KG1 (cell line): ENCODE data around the gene CCL4.
"Not testable (repeated sequence)": the region's sequence is repeated elsewhere in the genome, so short reads cannot be mapped to it uniquely, and the experiment has no call there.

Source experiments
- DNase-seq: peaks from one replicate; lab custom pipeline; 2025; lab: John Stamatoyannopoulos, UW

Gene CCL4

DNA sequence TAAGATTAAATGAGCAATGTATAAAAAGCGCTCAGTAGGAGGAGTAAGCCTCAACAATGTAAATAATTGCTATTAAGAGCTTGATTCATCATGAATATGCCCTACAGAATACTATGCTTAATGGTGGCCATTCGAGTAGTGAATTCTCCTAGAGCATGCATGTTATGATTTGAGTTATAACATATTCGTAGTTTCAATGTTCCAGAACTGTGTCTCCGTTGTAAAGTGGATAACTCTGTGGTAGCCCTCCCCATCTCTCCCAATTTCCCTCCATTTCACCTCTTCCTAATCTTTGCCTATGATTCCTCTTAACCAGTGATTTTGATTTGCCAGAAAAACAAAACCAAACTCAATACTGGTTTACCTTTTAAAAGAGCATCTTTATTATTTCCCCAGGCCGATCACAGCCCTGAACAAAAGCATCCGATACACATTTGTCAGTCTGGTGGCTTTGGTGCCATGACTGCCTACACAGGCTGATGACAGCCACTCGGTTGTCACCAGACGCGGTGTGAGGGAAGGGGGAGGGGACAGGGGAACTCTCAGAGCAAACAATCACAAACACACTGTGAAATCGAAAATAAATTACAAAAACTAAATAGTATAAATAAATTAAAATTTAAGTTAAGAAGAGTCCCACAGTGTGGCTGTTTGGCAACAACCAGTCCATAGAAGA, 15.6 kb upstream of the CCL4 start:
- not testable (repeated sequence) for DNase-seq

DNA sequence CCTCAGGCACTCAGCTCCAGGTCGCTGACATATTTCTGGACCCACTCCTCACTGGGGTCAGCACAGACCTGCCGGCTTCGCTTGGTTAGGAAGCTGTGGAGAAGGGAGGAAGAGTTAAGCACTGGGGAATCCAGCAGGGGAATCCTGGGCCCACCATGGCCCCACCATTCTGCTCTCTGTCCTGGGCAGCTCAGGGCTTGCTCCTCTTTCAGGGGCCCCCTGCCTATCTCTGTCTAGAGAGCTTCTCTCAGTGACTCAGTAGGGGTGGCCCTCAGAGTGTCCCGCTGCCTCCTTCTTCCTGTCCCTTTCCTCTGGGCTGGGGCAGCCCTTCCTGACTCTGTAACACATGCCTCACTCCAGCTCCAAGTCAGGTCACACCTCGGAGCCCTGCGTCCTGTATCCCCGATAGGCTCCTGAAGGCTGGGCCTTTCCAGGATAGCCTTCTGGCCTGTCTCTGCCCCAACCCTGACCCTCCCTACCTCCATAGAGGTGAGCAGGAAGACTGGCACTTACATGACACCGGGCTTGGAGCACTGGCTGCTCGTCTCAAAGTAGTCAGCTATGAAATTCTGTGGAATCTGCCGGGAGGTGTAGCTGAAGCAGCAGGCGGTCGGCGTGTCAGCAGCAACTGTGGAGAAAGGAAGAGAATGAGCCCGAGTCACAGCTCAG, 14.8 kb upstream of the CCL4 start:
- DNase-seq: no peak

DNA sequence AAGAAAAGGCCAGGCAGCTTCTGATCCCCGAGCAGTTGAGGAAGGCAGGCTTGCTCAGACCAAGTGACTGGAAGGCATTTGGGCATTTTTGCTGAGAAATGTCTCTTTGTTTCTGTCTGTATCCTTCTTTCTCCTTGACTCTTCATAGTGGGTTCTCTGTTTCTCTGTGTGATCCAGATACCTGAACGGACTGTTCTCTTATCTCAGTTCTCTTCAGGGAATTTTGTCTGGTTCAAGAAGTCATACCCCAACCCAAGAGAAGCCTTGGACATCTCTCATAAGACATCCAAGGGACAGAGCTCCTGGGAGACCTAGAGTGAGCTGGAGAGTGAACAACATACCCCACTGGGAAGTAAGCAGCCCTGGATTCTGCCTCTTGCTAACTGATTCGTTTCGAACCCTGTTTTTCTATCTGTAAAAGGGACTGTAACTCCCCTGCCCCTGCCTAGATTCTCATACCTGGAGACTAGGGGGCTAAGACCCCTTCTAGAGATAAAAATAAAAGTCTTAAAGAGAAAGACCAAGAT, 14.2 kb upstream of the CCL4 start:
- no peak for DNase-seq

DNA sequence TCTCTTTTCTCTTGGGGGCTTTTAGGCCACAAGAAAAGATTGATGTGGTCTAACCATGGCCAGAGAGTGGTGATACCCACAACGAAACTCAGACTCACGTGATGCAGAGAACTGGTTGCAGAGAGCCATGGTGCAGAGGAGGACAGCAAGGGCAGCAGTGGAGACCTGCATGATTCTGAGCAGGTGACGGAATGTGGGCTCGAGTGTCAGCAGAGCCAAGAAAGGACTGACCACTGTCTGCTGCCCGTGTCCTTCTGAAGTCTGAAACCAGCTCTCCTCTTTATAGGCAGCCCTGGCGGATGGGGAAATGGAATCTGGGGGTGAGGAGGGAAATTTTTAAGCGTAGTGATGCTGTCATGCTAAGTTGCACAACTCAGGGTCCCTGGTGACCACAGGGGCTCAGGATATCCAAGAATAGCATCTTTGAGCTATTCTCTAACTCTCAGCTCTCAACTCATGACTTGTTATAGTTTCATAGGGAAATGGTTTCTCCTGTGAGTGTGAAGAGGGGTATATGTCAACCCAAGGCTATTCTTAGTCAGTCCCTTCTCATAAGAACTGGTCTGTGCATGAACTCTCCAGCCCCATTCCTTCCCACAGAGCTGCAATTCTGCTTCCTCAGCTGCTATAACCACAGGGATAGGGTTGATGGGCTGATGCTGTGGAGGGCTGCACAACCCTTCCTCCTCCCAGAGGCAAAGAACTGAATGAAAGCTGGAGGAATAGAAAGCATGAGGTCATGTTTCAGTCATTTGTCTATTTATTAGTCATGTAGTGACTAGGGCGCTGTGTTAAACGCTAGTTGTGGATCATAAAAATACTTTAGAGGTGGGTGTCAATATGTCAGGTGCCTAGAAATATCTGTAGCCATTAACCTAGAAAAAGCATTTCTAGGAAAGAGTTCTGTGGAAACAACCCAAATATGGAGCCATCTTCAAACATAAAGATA, 13.5 kb upstream of the CCL4 start, which contains the start of gene CCL3:
Gene CCL3 (minus strand): TSS at position 256 of the 949 bp plus-strand sequence. CDS start 85 bp downstream, at position 171.
- DNase-seq: no peak

DNA sequence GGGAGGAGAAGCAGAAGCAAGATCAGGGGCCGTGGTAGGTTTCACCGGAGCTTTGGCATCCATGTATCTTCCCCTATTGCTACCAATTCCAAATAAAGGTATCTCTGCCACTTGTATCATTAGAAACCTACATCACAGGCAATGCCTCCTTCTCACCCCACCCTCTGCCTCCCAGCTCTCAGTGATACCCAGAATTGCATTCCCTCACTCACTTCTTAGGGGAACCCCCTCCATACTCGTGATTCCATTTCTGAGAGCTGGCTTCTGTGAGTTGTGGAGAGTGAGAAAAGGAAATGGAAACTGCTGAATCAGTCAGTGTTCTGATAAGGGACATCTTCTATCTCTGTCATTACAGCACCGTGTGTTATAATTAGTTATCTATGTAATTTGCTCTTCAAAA, 11.4 kb upstream of the CCL4 start:
- DNase-seq: no peak

DNA sequence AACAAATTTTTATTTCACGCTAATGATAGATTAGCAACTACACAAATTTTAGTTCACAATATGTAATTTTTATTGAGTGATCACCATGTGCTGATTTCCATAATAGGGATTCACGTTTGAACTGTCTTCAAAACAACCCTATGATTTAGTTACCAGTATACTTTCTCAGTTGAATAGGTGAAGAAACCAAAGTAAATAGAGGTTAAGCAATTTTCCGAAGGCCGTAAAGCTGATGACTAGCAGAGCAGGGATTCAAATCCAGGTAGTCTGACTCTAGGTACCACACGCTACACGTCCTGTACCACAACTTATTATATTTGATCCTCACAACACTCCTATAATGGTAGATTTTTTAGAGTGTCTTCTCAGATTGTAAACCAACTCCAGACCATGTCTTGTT, 10.9 kb upstream of the CCL4 start:
- DNase-seq: not testable (repeated sequence)

DNA sequence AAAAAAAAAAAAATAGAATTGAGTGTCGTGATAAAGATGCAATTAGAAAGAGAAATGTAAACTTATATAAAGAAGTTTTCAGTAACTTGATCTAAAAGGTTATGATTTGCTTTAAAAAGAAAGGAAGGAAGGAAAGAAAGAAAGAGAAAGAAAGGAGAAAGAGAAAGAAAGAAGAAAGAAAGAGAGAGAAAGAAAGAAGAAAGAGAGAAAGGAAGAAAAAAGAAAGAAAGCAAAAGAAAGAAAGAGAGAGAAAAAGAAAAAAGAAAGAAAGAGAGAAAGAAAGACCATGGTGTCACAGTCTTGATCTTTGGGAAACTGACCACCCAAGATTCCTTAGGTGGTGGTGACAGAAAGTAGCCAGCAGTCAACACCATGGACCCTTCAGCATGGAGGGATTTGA, 9.4 kb upstream of the CCL4 start:
- no peak for DNase-seq

DNA sequence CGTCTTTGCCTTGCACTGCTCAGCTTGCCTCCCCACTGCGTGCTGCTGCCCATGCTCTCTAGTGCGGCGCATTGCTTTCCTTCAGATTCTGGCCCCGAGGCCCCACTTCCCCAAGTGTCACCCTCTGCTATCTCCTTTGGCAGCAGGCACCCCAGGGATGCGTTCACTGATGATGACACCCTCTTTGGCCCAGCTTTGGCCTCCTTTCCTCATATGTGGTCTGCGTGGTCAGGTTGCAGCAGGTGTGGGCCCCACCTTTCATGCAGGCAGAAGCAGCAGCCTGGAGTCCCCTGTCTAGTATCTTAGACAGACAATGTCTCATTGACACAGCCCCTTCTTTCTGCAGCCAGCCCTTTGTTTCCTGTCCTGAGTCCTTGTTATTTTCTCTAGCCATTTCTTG, 8.9 kb upstream of the CCL4 start:
- DNase-seq: no peak

DNA sequence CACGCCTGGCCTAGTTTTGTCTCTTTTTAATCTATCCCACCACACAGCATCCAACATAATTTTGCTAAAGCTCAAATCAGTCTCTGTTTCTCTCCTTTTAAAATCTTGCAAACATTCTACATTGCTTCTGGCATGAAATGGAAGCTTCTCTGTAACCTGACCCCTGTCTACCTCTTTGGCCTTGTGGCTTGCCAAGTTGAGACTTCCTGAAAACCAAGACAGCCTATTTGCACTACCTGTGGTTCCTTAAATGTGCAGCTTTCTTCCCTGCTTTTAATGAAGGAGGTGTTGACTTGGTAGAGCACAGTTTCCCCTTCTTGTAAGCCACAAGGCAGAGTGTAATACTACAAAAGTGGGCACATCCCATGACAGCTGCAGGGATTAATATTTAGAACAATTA, 7.6 kb upstream of the CCL4 start:
- no peak for DNase-seq

DNA sequence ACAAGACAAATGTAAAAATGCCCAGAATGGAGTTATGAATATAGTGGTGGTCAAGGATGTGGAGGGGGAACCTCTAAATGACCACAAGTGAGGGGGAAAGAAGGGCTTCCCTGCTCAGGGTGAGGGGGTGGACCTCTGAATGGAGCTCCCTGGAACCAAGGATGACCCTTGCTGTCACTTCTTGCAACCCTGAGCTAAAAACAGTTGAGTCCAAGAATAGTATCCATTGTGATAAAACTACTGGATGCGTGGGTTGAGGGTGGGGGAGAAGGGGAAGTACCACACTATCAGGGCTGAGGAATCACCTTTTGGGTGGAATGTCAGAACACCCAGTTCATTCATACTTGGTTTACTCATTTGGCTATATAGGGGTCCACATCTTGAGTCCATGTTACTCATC, 4.6 kb upstream of the CCL4 start:
- not testable (repeated sequence) for DNase-seq

DNA sequence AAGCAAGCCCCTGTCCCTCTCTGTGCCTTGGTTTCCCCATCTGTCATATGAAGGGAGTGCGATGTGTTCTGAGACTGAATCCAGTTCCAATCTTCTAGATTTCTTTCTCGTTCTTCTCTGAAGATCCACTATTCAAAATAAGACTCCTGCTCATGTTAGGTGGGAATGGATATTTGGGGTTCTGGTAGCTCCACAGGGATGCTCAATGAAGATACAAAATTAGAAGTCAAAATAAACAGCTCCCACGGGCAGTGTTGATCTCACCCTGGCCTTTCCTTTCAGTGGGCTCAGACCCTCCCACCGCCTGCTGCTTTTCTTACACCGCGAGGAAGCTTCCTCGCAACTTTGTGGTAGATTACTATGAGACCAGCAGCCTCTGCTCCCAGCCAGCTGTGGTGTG, 619 bp downstream of the CCL4 start:
- not testable (repeated sequence) for DNase-seq

DNA sequence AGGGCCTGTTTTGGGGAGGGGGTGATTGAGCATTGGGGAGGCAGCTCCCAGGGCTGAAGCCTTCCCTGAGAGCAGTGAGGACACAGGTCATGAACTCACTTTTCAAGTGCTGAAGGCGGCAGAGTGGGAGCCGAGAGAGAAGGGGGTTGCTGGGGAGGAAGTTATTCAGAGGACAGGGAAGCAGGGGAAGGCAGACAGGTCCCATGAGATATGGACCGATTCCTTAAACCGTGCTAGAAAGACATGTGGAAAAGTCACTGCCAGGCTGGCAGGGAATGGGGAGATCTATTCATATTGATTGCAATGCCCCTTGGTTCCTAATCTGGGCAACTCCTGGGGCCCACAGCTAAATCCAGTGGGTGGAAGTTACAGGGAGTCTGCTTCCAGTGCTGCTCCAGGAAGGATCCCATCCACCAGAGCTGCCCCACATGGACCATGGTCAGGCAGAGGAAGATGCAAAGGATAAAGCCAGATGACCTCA, 1.1 kb downstream of the CCL4 start:
- no peak for DNase-seq

DNA sequence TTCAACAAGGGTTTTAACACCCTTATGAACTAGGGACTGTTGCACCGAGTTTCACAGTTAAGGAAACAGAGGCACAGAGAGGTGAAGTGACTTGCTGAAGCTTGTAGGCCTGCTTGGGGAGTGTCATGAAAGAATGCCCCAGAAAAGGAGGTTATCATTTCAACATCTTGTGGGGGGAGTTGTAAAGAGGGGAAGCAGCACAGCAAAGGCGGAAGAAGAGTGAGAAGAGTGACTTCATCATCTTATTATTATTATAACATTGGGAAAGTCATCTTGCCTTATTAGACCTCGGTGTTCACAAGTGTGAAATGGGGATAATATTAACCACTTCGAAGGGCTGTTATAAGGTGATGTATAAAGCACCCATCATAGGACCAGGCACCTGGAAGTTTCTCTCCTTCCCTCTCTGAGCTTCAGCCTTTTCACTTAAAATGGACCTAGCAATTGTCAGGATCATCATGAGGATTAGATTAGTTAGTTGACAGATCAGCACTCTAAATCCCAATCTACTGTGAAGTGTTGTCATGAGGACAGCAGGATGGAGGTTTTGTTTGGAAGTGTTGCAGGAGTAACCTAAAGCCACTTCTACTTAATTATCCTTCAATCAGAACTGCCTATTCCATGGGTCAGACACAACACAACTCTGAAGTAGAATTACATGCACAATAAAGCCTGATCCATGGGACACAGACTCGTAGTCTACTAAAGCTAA, 2.3 kb downstream of the CCL4 start:
- no peak for DNase-seq

DNA sequence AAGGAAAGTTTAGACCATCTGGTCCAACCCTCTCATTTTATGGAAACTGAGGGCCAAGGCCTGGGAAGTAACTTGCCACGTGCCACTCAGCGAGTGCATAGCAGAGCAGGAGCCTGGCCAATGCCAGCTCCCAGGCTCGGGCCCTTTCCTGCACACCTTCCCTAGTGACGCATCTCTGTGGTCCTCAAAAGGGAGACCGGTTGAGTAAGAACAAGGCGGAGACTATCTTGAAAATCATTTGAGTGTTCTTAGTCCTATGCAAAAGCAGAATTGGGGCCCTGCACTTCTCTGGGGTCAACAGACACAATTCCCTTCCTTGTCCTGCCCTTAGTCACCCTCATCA, 2.8 kb downstream of the CCL4 start:
- DNase-seq: no peak

DNA sequence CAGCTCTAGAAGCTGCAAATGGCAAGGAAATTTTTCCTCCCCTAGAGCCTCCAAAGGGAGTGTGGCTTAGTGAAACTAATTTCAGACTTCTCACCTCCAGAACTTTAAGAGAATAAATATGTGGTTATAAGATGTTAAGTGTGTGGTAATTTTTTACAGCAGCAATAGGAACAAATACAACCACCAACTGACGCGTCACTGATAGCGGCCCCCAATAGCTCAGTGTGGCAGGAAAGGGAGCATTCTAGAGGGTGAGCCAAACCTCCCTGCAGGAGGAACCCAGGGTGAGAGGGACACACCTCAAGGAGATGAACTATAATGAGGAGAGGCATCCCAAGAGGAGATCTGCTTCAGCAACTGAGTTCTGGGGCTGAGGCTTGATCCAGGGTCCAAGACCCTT, 4.0 kb downstream of the CCL4 start:
- no peak for DNase-seq

DNA sequence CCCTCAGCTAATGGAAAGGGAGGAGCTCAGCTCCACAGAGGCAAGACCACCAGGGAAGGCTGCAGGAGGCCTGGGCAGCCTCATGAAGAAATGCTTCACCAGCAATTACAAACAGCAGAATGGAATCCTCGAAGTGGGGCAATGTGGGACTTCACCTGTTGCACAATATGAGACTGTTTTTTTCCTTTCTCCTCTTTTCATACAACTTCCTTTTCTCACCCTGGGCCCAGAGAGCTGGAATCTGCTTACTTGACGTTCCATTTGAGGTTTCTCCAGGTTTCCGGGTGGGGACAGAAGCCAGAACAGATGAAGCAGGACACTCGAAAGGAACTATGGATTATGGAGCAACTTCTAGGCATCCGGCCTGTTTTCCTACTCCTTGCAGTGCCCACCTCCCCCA, 4.6 kb downstream of the CCL4 start:
- DNase-seq: not testable (repeated sequence)

DNA sequence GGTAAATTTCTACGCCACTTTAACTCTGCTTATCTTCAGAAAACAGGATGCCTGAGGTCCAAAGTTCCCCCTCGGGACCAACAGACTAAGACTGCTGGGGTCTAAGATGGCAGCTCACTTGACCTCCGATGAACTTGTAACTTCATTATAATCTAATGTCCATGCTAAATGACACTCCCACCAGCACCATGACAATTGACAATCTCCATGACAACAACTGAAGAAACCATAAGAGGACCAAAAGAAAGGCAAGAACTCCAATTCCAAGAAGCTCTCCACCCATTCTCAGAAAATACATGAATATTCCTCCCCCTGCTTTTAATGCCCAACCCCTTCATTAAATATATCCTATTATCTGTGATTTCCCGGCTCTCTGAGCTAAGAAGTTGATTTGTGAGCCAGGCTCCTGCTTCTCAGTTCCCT, 7.5 kb downstream of the CCL4 start:
- DNase-seq: no peak

DNA sequence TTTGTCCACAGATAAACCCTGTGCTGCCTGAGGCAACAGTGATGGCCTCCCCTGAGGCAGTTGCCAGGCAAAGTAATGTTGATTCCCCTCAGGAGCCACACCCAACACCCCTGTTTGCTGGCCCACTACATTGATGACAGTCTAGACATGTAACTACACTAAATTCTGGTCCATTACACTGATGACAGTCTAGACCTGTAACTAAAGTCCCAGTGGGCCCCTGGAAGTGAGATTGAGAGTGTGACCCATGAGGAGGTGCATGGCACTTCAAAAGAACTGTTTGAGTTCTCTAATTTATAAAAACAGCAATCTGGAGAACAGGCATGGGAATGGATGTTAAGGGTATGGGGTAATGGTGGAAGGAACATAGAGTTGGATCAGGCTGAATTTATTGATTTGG, 8.9 kb downstream of the CCL4 start:
- DNase-seq: no peak

DNA sequence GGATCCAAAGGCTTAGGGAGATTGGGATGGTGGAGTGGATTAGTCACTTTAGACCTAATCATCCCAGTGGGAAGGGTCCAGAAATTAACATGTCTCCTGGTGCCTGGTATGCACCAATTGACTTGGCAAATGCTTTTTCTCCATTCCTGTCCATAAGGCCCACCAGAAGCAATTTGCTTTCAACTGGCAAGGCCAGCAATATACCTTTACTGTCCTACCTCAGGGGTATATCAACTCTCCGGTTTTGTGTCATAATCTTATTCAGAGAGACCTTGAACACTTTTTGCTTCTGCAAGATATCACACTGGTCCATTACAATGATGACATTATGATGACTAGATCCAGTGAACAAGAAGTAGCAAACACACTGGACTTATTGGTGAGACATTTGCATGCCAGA, 9.5 kb downstream of the CCL4 start:
- not testable (repeated sequence) for DNase-seq

DNA sequence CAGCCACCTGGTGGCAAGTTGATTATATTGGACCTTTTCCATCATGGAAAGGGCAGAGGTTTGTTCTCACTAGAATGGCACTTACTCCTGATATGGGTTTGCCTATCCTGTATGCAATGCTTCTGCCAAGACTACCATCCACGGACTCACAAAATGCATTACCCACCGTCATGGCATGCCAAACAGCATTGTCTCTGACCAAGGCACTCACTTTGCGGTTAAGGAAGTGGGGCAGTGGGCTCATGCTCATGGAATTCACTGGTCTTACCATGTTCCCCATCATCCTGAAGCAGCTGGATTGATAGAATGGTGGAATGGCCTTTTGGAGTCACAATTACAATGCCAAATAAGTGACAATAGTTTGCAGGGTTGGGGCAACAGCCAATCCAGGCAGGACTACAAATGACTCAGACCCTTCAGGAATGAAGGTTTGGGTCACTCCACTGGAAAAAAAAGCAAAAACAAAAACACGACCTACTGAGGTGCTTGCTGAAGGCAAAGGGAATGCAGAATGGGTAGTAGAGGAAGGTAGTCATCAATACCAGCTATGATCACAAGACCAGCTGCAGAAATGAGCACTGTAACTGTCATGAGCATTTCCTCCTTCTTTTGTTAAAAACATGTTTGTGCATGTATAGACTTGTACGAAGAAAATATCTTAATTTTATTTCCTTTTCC, 11.5 kb downstream of the CCL4 start:
- not testable (repeated sequence) for DNase-seq

DNA sequence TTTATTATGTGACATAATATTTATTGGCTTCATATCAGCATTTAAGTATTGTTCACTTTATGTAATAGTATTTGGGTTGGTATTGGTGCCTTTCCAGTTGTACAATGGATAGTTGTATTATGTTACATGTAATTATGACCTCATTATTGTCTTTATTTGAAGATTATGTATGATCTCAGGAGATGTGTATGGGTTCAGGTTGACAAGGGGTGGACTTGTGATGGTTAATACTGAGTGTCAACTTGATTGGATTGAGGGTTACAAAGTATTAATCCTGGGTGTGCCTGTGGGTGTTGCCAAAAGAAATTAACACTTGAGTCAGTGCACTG, 12.0 kb downstream of the CCL4 start:
- DNase-seq: not testable (repeated sequence)
